T-cell (primary cell): Measurements from ENCODE around the gene UHRF1. TPM values are rescaled to one million over a fixed set of nuclear protein-coding genes. Genes with fewer than 3 reads are reported as not detected.

Experiments used
- ATAC-seq, 4 experiments: fragments of 200-7000 bp in 3 of 4; fragments of 150-1000 bp in 1 of 4; cut with Tn5 transposase; replicated peaks in 1 of 4; 1 replicate in 3 of 4; 2 replicates in 1 of 4; pipeline ENCODE4 v1.10.0; 2021; ENCODE audit warnings: moderate library complexity in 3 of 4, mild to moderate bottlenecking in 2 of 4, moderate number of reproducible peaks in 1 of 4
- CTCF ChIA-PET, 2 donors: fragments of 300-600 bp; sonication (Branson Sonifier 250); formaldehyde crosslinking; loops; one replicate each; lab custom pipeline; 2022; ENCODE audit warnings: antibody characterized with exemption in 2 of 2; lab: Charles Lee
- POLR2A ChIA-PET, 2 donors: fragments of 300-600 bp; sonication (Branson Sonifier 250); formaldehyde crosslinking; loops; one replicate each; lab custom pipeline; 2022; ENCODE audit warnings: antibody characterized with exemption in 2 of 2; lab: Charles Lee
- DNase-seq, 35 experiments: peaks; one replicate each; pipeline versions ENCODE4 v3.0.0 to v3.0.0-alpha.2; 2013 to 2023
- H3K27ac ChIP-seq: one replicate; pipeline ENCODE4 v1.5.1; 2013; ENCODE audit warnings: low read length
- H3K27me3 ChIP-seq, 2 experiments: replicated peaks in 1 of 2; 1 replicate in 1 of 2; 2 replicates in 1 of 2; pipeline versions ENCODE4 v1.6.1 to v1.7.0; 2013; ENCODE audit warnings: low read length in 1 of 2, mixed read lengths in 1 of 2; ENCODE audit not compliant: control insufficient read depth in 2 of 2, insufficient read depth in 2 of 2; ENCODE audit errors: extremely low read depth in 1 of 2
- H3K36me3 ChIP-seq, 2 donors: 1 replicate in 1 of 2; 2 replicates in 1 of 2; pipeline versions ENCODE4 v1.6.1 to v1.7.0; 2013; ENCODE audit warnings: low read length in 1 of 2; ENCODE audit not compliant: control insufficient read depth in 2 of 2, insufficient read depth in 1 of 2; ENCODE audit errors: extremely low read depth in 1 of 2
- H3K4me1 ChIP-seq, 2 experiments: 1 replicate in 1 of 2; 2 replicates in 1 of 2; pipeline versions ENCODE4 v1.6.1 to v1.7.0; 2013; ENCODE audit warnings: low read length in 2 of 2, mixed read lengths in 1 of 2; ENCODE audit not compliant: insufficient read depth in 2 of 2, control insufficient read depth in 1 of 2; ENCODE audit errors: extremely low read depth in 1 of 2
- H3K4me3 ChIP-seq, 2 donors: 1 replicate in 1 of 2; 2 replicates in 1 of 2; pipeline versions ENCODE4 v1.5.1 to v1.7.0; 2013; ENCODE audit warnings: mild to moderate bottlenecking in 2 of 2, low read length in 1 of 2, moderate library complexity in 1 of 2; ENCODE audit not compliant: control insufficient read depth in 1 of 2; ENCODE audit errors: extremely low read depth in 1 of 2
- H3K9me3 ChIP-seq: 2 replicates; pipeline ENCODE4 v1.7.0; 2013
- H3K27ac Mint-ChIP-seq, 2 donors: one replicate each; pipeline ENCODE4 v1.8.0; 2020 to 2021; ENCODE audit warnings: mild to moderate bottlenecking in 2 of 2, mixed read lengths in 2 of 2
- H3K27me3 Mint-ChIP-seq, 2 donors: one replicate each; pipeline ENCODE4 v1.8.0; 2021 to 2022; ENCODE audit warnings: mixed read lengths in 2 of 2
- H3K36me3 Mint-ChIP-seq: one replicate; pipeline ENCODE4 v1.8.0; 2021; ENCODE audit warnings: mixed read lengths
- H3K4me1 Mint-ChIP-seq, 3 donors: one replicate each; pipeline ENCODE4 v1.8.0; 2020 to 2022; ENCODE audit warnings: mixed read lengths in 3 of 3, mild to moderate bottlenecking in 1 of 3
- H3K4me3 Mint-ChIP-seq, 3 donors: one replicate each; pipeline ENCODE4 v1.8.0; 2020 to 2022; ENCODE audit warnings: mild to moderate bottlenecking in 3 of 3, mixed read lengths in 3 of 3, moderate library complexity in 3 of 3
- H3K9me3 Mint-ChIP-seq, 3 donors: one replicate each; pipeline ENCODE4 v1.8.0; 2020 to 2022; ENCODE audit warnings: mixed read lengths in 3 of 3
- WGBS: methylation state at CpG from one replicate; pipeline ENCODE4 v1.1.5; 2013; ENCODE audit warnings: missing lambda C conversion rate; ENCODE audit not compliant: insufficient coverage; 5-methylcytosine and 5-hydroxymethylcytosine counted together
- total RNA-seq, 35 experiments: library from RNA in 6 of 35; stranded (reverse) in 6 of 35; fragments of 120-200 nt in 1 of 35; gene quantifications; one replicate each; pipeline versions ENCODE4 v1.2.1 to v1.2.4 and lab custom pipeline; 2013 to 2026

UHRF1 gene
- total RNA-seq, 5 donors from 2014 or later (not counting 1 experiment from before 2014, with no cell fraction given), result 0.89 to 3.1 (median 2.0) TPM

DNA sequence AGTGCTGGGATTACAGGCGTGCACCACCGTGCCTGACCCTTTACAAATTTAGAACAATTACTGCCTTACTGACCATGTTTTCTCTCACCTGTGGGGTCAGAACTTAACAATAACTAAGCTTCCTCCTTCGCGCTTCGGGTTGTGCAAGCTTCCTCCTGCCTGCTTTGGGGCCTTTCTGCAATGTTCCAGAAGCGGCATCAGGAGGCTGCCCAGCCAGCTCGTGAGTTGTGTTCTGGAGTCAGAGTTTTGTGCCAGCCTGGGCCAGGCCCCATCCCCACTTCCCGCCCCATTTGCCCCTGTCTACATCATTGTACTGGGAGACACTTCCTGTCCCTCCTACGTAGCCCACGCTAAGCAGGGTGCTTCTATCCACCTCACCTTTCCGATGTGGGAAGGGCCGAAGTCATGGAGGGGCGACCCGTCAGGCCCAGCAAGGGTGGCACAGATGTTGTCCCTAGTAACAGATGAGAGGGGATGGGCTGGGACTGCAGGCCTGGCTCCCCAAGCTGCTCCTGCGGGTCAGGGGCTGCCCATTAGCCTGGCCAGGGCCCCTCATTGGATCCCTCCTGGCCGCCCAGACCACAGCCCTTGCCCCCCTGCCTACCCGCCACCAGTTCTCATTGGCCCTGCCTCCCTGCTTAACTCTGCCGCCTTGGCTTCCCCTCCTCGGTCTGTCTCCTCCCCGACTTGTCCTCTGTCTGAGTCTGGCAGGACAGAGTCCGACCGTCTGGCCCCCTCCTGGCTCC, 13.4 kb downstream of the UHRF1 start:
- no peaks in the 10 kb centered on the region for H3K36me3 ChIP-seq
- H3K4me3 Mint-ChIP-seq, result no peak overlapping the region
- CTCF ChIA-PET, result no interaction called here
- DNase-seq (no peak), ATAC-seq (no peak)
- no peak overlapping the region for H3K27ac ChIP-seq
- no peaks in the 10 kb centered on the region for H3K36me3 Mint-ChIP-seq
- no peaks in the 10 kb centered on the region for H3K9me3 ChIP-seq
- no peaks in the 10 kb centered on the region for H3K4me1 ChIP-seq
- H3K27me3 Mint-ChIP-seq, result no peaks in the 10 kb centered on the region
- no peaks in the 10 kb centered on the region for H3K9me3 Mint-ChIP-seq
- 88% methylated on average over 17 of the region's 22 CpGs for WGBS
- H3K4me1 Mint-ChIP-seq, result no peaks in the 10 kb centered on the region
- POLR2A ChIA-PET, result no interaction called here
- no peak overlapping the region for H3K4me3 ChIP-seq
- no peak overlapping the region for H3K27ac Mint-ChIP-seq
- H3K27me3 ChIP-seq, result no peaks in the 10 kb centered on the region

DNA sequence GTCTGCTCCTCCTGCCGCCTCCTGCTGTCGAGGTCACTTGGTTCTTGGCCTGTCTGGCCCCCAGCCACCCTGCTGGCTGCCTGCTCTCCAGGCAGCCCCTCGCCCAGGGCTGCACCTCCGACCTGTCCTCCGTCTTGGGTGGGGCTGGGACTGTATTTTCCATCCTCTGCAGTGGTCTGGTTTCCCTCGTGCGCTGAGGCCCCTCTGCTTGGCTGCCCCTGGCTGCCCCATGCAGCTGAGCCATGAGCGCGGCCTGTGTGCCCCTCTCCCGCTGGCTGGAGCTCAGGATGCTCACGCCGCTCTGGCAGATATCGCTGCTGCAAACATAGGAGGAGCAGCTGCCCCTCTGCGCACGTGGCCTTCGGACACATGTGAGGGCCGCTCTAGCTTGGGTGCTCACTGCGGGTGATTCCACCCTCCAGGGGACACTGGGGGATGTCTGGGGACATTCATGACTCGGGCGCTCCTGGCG, 14.0 kb downstream of the UHRF1 start:
- no peak overlapping the region for H3K27ac ChIP-seq
- H3K9me3 Mint-ChIP-seq, result no peaks in the 10 kb centered on the region
- no peaks in the 10 kb centered on the region for H3K27me3 ChIP-seq
- no peak overlapping the region for H3K4me3 ChIP-seq
- H3K27ac Mint-ChIP-seq, result no peak overlapping the region
- no peaks in the 10 kb centered on the region for H3K36me3 ChIP-seq
- no peak overlapping the region for H3K4me3 Mint-ChIP-seq
- WGBS, result 97% methylated on average over 21 of the region's 21 CpGs
- H3K27me3 Mint-ChIP-seq, result no peaks in the 10 kb centered on the region
- DNase-seq (no peak), ATAC-seq (no peak)
- POLR2A ChIA-PET, result no interaction called here
- H3K4me1 ChIP-seq, result no peaks in the 10 kb centered on the region
- H3K4me1 Mint-ChIP-seq, result no peaks in the 10 kb centered on the region
- H3K9me3 ChIP-seq, result no peaks in the 10 kb centered on the region
- no peaks in the 10 kb centered on the region for H3K36me3 Mint-ChIP-seq
- CTCF ChIA-PET, result no interaction called here

DNA sequence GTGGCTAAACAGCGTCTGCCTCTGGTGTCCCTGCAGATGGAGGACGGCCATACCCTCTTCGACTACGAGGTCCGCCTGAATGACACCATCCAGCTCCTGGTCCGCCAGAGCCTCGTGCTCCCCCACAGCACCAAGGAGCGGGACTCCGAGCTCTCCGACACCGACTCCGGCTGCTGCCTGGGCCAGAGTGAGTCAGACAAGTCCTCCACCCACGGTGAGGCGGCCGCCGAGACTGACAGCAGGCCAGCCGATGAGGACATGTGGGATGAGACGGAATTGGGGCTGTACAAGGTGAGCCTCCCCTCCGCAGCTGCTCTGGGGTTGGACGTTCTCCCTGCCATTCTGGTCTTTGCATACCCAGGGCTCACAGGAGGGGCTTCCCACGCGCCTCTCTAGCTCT, 19.9 kb downstream of the UHRF1 start:
- no peaks in the 10 kb centered on the region for H3K4me1 ChIP-seq
- H3K4me3 ChIP-seq, result no peak overlapping the region
- ATAC-seq (no peak), DNase-seq (no peak)
- 96% methylated on average over 22 of the region's 22 CpGs for WGBS
- Mint-ChIP-seq H3K4me1 (no peaks in the 10 kb centered on the region), H3K36me3 (no peaks in the 10 kb centered on the region), H3K4me3 (no peak overlapping the region), H3K27me3 (no peaks in the 10 kb centered on the region), H3K27ac (no peak overlapping the region), H3K9me3 (no peaks in the 10 kb centered on the region)
- H3K27ac ChIP-seq, result no peak overlapping the region
- H3K9me3 ChIP-seq, result no peaks in the 10 kb centered on the region
- H3K27me3 ChIP-seq, result no peaks in the 10 kb centered on the region
- ChIA-PET POLR2A (interaction anchor here in 1 of 2 donors (0.6 kb wide), 1 partner anchor 11 kb away, joined by 4 read pairs; no protein-coding TSS in a partner anchor), CTCF (no interaction called here)
- no peaks in the 10 kb centered on the region for H3K36me3 ChIP-seq

DNA sequence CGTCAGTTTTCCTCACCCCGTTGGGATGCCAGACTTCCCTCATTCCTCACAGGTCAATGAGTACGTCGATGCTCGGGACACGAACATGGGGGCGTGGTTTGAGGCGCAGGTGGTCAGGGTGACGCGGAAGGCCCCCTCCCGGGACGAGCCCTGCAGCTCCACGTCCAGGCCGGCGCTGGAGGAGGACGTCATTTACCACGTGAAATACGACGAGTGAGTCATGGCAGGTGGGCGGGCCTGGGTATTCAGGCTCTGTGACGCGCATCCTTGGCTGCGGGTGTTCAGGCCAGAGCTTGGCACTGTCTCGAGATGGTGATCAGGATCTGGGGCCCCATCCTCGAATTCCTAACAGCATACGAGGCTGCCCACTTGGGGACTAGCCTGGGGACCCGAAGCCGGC, 21.4 kb downstream of the UHRF1 start:
- DNase-seq (no peak), ATAC-seq (no peak)
- Histone ChIP-seq H3K4me3 (no peak overlapping the region), H3K27ac (no peak overlapping the region), H3K36me3 (no peaks in the 10 kb centered on the region), H3K27me3 (no peaks in the 10 kb centered on the region), H3K9me3 (no peaks in the 10 kb centered on the region), H3K4me1 (no peaks in the 10 kb centered on the region)
- H3K36me3 Mint-ChIP-seq, result no peaks in the 10 kb centered on the region
- H3K27me3 Mint-ChIP-seq, result no peaks in the 10 kb centered on the region
- H3K4me3 Mint-ChIP-seq, result no peak overlapping the region
- H3K27ac Mint-ChIP-seq, result no peak overlapping the region
- no peaks in the 10 kb centered on the region for H3K4me1 Mint-ChIP-seq
- WGBS, result 89% methylated on average over 26 of the region's 28 CpGs
- no peaks in the 10 kb centered on the region for H3K9me3 Mint-ChIP-seq
- ChIA-PET CTCF (interaction anchor here in 1 of 2 donors (0.5 kb wide), 1 partner anchor 724 kb away, joined by 15 read pairs; no protein-coding TSS in a partner anchor), POLR2A (no interaction called here)

DNA sequence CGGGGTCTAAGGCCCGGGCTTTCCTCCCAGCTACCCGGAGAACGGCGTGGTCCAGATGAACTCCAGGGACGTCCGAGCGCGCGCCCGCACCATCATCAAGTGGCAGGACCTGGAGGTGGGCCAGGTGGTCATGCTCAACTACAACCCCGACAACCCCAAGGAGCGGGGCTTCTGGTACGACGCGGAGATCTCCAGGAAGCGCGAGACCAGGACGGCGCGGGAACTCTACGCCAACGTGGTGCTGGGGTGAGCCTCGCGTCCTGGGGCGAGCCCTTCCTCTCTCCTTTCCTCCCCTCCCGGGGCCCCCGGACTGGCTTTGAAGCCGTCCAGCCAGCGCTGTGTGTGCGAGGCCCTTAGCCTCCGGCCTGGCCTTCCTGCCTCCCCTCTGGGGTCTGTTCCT, 23.4 kb downstream of the UHRF1 start:
- no peaks in the 10 kb centered on the region for H3K36me3 ChIP-seq
- no peak overlapping the region for H3K4me3 ChIP-seq
- H3K9me3 ChIP-seq, result no peaks in the 10 kb centered on the region
- 97% methylated on average over 22 of the region's 32 CpGs for WGBS
- no peaks in the 10 kb centered on the region for H3K36me3 Mint-ChIP-seq
- no peak overlapping the region for H3K27ac Mint-ChIP-seq
- ChIA-PET CTCF (no interaction called here), POLR2A (no interaction called here)
- H3K27me3 Mint-ChIP-seq, result no peaks in the 10 kb centered on the region
- H3K4me3 Mint-ChIP-seq, result no peak overlapping the region
- no peaks in the 10 kb centered on the region for H3K4me1 ChIP-seq
- no peaks in the 10 kb centered on the region for H3K9me3 Mint-ChIP-seq
- DNase-seq (no peak), ATAC-seq (no peak)
- H3K27me3 ChIP-seq, result no peaks in the 10 kb centered on the region
- no peak overlapping the region for H3K27ac ChIP-seq
- no peaks in the 10 kb centered on the region for H3K4me1 Mint-ChIP-seq

DNA sequence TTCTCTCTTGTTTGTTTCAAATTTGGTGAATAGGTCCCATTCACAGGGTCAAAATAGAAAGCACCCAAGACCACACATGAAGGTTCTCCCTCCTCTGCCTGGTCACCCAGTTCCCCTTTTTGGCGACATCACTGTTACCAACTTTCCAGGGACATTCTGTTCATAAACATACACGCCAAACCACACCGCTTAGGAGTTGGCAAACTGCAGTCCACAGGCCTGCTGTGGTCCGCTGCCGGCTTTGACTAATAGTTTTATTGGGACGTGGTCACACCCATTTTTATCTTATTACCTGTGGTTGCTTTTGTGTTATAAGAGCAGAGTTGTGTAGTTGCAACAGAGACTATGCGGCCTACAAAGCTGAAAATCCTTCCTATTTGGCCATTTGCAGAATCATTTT, 24.2 kb downstream of the UHRF1 start:
- Histone ChIP-seq H3K27me3 (no peaks in the 10 kb centered on the region), H3K4me1 (no peaks in the 10 kb centered on the region), H3K36me3 (no peaks in the 10 kb centered on the region), H3K27ac (no peak overlapping the region), H3K9me3 (no peaks in the 10 kb centered on the region), H3K4me3 (no peak overlapping the region)
- ATAC-seq (no peak), DNase-seq (no peak)
- ChIA-PET CTCF (no interaction called here), POLR2A (no interaction called here)
- Mint-ChIP-seq H3K4me3 (no peak overlapping the region), H3K9me3 (no peaks in the 10 kb centered on the region), H3K27me3 (no peaks in the 10 kb centered on the region), H3K36me3 (no peaks in the 10 kb centered on the region), H3K27ac (no peak overlapping the region), H3K4me1 (no peaks in the 10 kb centered on the region)
- WGBS, result 100% methylated on average over 2 of the region's 7 CpGs
